Psoas muscle (tissue), 8 donors: ENCODE measurements around the gene MUSTN1. TPM values are rescaled to one million over a fixed set of nuclear protein-coding genes. Genes with fewer than 3 reads are reported as not detected.

Source experiments
- ATAC-seq, 4 donors: fragments of 200-7000 bp; cut with Tn5 transposase; one replicate each; pipeline ENCODE4 v1.9.1; 2020; ENCODE audit warnings: moderate library complexity in 3 of 4, mild to moderate bottlenecking in 2 of 4
- DNase-seq, 2 donors: peaks; one replicate each; pipeline ENCODE4 v3.0.0-alpha.2; 2020
- H3K27ac ChIP-seq: fragments of 200-600 bp; one replicate; pipeline ENCODE4 v1.8.0; 2022
- H3K27me3 ChIP-seq, 3 donors: fragments of 200-600 bp in 1 of 3; one replicate each; pipeline versions ENCODE4 v1.6.1 to v1.8.0; 2013 to 2022; ENCODE audit warnings: low read length in 2 of 3, mild to moderate bottlenecking in 2 of 3, moderate library complexity in 1 of 3; ENCODE audit not compliant: insufficient read depth in 3 of 3
- H3K36me3 ChIP-seq, 2 donors: fragments of 200-600 bp in 1 of 2; one replicate each; pipeline versions ENCODE4 v1.6.1 to v1.8.0; 2013 to 2022; ENCODE audit warnings: low read depth in 1 of 2, mild to moderate bottlenecking in 1 of 2, moderate library complexity in 1 of 2; ENCODE audit not compliant: insufficient read depth in 1 of 2
- H3K4me1 ChIP-seq: fragments of 200-600 bp; one replicate; pipeline ENCODE4 v1.8.0; 2022
- H3K4me3 ChIP-seq: fragments of 200-600 bp; one replicate; pipeline ENCODE4 v1.8.0; 2022; ENCODE audit warnings: mild to moderate bottlenecking
- H3K9me3 ChIP-seq: fragments of 200-600 bp; one replicate; pipeline ENCODE4 v1.8.0; 2022
- CTCF ChIP-seq: fragments of 200-600 bp; IDR thresholded peaks from one replicate; pipeline ENCODE4 v1.8.0; 2022; ENCODE audit warnings: antibody characterized with exemption
- WGBS, 3 donors: extraction: QIAGEN DNeasy Blood & Tissue Kit; methylation state at CpG; one replicate each; pipeline versions ENCODE4 v1.1.6 to v1.1.7; 2013; 5-methylcytosine and 5-hydroxymethylcytosine counted together
- intact Hi-C, 2 donors: fragments of 100-400 bp; cut with DNase I; formaldehyde crosslinking; loops; one replicate each; pipeline versions ENCODE4 v1.11.0 to v1.14.2; 2022
- polyA plus RNA-seq, 3 donors: library from polyadenylated mRNA; stranded (reverse); fragments of 200-250 nt; gene quantifications; one replicate each; pipeline ENCODE4 v1.2.3, GENCODE V29; 2013
- total RNA-seq, 4 donors: library from RNA; stranded (reverse); fragmentation: NEBNext Ultra II Directional in 2 of 4; extraction: Animal tissue kit (Norgen Biotek cat#: 25700) in 2 of 4; gene quantifications; one replicate each; pipeline versions ENCODE4 v1.2.1 to v1.2.4, GENCODE V29; 2021 to 2023
- donor health status: healthy with polysubstance abuse.
- donor health status: DM: no; HTN: no; CAD: no; lungs with moderate emphysema.
- donor health status: Bipolar disorder and iron deficiency.
- donor health status: healthy.
- donor health status: DM: yes; HTN: yes; CAD: no.
- donor health status: DM: no; HTN: no; CAD: no.
- donor health status: DM: no; HTN: no; CAD: no.
- donor health status: DM: yes; HTN: yes; CAD: no.

Gene MUSTN1
- total and polyA plus RNA-seq, 7 donors = 91.1 to 1,241 (median 578) TPM

GRCh38 chr3:52859686-52860423 lies 25.0 kb upstream of the MUSTN1 start:
- Histone ChIP-seq H3K27me3 (no peaks in the 10 kb centered on the region), H3K9me3 (no peaks in the 10 kb centered on the region), H3K4me3 (no peak overlapping the region), H3K36me3 (peaks cover 0 to 20% of the 10 kb centered on the region in 2 donors), H3K4me1 (no peaks in the 10 kb centered on the region), H3K27ac (no peak overlapping the region)
- 73 to 93% (median 80%) methylated on average over 8 of the region's 8 CpGs for WGBS, 3 donors
- ATAC-seq = no peak
- no peak for TF ChIP-seq CTCF
- no peak for DNase-seq
- intact Hi-C loops = loop anchor here (10.0 kb wide), 2 partner anchors 125 to 335 kb away; no protein-coding TSS in a partner anchor

GRCh38 chr3:52857864-52858263 lies 23.0 kb upstream of the MUSTN1 start:
- no peaks in the 10 kb centered on the region for H3K4me1 ChIP-seq
- H3K27ac ChIP-seq = no peak overlapping the region
- H3K27me3 ChIP-seq = no peaks in the 10 kb centered on the region
- H3K36me3 ChIP-seq = peaks cover 2 to 31% of the 10 kb centered on the region in 2 donors
- no peaks in the 10 kb centered on the region for H3K9me3 ChIP-seq
- no peak for DNase-seq
- no peak overlapping the region for H3K4me3 ChIP-seq
- 85 to 87% (median 87%) methylated on average over 5 of the region's 5 CpGs for WGBS, 3 donors
- TF ChIP-seq CTCF = no peak
- intact Hi-C loops = loop anchor here (10.0 kb wide), 2 partner anchors 127 to 337 kb away; no protein-coding TSS in a partner anchor
- ATAC-seq = no peak

GRCh38 chr3:52857133-52857532 lies 22.3 kb upstream of the MUSTN1 start:
- 72 to 88% (median 86%) methylated on average over 3 of the region's 3 CpGs for WGBS, 3 donors
- Histone ChIP-seq H3K36me3 (peaks cover 2 to 37% of the 10 kb centered on the region in 2 donors), H3K4me1 (no peaks in the 10 kb centered on the region), H3K27ac (no peak overlapping the region), H3K4me3 (no peak overlapping the region), H3K27me3 (no peaks in the 10 kb centered on the region), H3K9me3 (no peaks in the 10 kb centered on the region)
- ATAC-seq (no peak), DNase-seq (no peak)
- TF ChIP-seq CTCF = no peak
- intact Hi-C loops = loop anchor here (10.0 kb wide), 2 partner anchors 128 to 338 kb away; no protein-coding TSS in a partner anchor

- ATAC-seq (no peak), DNase-seq (no peak)
- intact Hi-C loops = loop anchor here (10.0 kb wide), 2 partner anchors 128 to 338 kb away; no protein-coding TSS in a partner anchor
- H3K4me3 ChIP-seq = no peak overlapping the region
- H3K27ac ChIP-seq = no peak overlapping the region
- H3K9me3 ChIP-seq = no peaks in the 10 kb centered on the region
- WGBS, 3 donors = 90 to 95% (median 92%) methylated on average over 5 of the region's 5 CpGs
- H3K36me3 ChIP-seq = peaks cover 2 to 41% of the 10 kb centered on the region in 2 donors
- H3K27me3 ChIP-seq = no peaks in the 10 kb centered on the region
- no peak for TF ChIP-seq CTCF
- no peaks in the 10 kb centered on the region for H3K4me1 ChIP-seq
These were observed 21.8 kb upstream of the MUSTN1 start for GRCh38 chr3:52856666-52857065.
